GOT3 (cell line): ENCODE data around the gene GPAM.
A peak's percentile ranks its signal among the peaks of the same experiment; 100 is the strongest.
"Not testable (repeated sequence)": the region's sequence is repeated elsewhere in the genome, so short reads cannot be mapped to it uniquely, and the experiment has no call there.

Source experiments
- DNase-seq: peaks from one replicate; lab custom pipeline; 2025; ENCODE audit warnings: mixed read lengths; lab: John Stamatoyannopoulos, UW

The GPAM gene, protein sequence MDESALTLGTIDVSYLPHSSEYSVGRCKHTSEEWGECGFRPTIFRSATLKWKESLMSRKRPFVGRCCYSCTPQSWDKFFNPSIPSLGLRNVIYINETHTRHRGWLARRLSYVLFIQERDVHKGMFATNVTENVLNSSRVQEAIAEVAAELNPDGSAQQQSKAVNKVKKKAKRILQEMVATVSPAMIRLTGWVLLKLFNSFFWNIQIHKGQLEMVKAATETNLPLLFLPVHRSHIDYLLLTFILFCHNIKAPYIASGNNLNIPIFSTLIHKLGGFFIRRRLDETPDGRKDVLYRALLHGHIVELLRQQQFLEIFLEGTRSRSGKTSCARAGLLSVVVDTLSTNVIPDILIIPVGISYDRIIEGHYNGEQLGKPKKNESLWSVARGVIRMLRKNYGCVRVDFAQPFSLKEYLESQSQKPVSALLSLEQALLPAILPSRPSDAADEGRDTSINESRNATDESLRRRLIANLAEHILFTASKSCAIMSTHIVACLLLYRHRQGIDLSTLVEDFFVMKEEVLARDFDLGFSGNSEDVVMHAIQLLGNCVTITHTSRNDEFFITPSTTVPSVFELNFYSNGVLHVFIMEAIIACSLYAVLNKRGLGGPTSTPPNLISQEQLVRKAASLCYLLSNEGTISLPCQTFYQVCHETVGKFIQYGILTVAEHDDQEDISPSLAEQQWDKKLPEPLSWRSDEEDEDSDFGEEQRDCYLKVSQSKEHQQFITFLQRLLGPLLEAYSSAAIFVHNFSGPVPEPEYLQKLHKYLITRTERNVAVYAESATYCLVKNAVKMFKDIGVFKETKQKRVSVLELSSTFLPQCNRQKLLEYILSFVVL

DNA sequence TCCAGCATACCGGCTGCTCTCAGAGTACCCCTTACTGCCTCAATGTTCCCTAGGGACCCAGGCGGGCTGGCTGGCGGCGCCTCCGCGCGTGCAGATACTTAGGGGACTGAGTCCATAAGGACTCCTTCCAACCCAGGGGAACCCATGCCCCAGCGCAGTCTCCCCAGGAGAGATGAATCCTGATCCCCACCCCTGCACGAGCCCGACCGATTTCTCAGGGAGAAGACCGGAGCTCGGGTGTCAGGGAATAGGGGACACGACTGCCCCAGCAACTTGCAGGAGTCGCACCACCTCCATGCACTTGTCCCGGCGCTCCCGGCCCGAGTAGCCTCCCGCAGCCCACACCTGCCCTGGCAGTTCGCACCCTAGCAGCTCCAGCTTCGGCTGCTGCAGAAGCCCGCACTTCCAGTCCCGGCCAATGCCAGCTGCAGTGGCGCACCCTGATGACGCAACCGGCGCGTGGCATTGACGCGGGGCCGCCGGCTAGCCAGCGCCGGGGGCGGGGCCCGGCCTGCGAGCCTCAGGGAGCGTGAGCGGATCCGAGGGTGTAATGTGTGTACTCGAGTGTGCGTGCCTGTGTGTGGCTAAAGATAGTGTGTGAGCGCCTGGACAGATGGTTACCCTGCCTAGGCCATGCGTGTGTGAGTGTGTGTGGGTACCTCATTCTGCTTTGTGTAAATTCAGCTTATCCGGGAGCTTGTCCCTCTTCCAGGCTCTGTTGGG is at the start of gene GPAM:
Gene GPAM (minus strand): TSS at position 437 of the 723 bp plus-strand sequence. CDS start 1,981 bp downstream, outside the sequence.
- peak; percentile 80 for DNase-seq

DNA sequence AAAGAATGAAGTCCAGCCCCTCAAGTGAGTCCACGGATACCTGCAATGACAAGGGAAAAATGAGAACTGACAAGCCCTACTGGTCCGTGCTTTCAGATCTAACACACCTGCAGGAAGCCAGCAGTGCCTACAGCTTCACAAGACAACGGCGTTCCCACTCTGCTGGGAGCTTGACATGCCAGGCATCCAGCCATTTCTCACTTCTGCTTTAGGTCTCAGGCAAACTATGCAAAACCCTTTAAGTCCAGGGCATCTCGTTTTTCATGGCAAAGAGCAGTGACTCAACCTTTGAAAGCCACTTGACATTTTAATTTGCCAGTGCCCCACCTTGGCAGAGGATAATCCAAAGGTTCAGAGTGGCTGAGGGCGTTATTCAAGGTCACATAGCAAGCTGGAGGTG is 49.1 kb upstream of the GPAM start:
- no peak for DNase-seq

DNA sequence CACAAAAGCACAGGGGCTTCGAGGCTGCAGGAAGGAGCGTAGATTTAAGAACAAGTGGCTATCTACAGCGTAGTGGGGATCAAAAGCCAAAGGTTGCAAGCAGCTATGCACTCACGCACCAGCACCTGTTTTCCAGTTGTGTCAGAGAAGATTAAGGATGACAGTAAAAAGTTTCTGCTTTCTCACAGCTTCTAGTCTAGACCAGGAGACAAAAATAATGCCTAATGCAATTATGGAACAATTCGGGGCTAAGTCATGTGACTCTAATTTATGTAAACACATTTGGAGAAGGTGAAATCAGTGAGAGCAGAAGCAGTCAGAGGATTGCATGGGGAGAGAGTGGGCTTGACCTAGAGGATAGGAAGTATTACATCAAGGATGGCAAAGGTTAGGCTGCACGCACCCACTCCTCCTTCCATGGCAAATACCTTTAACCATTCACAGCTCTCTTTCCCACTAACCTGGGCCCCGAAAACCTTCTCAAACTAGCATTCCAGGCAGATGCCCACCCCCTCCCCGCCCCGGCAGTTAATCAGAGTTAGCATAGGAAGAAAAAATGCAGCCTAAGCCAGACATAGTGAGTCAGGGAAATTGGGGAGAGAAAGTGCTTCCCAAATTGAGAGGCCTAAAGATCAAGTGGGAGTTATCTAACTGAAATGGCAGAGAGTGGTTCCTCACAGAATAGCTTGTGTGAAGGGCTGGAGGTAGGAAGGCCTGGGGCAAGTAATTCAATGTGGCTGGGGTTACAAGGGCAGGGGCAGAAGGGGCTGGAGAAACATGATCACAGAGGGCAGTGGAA is 48.2 kb upstream of the GPAM start:
- DNase-seq = no peak

DNA sequence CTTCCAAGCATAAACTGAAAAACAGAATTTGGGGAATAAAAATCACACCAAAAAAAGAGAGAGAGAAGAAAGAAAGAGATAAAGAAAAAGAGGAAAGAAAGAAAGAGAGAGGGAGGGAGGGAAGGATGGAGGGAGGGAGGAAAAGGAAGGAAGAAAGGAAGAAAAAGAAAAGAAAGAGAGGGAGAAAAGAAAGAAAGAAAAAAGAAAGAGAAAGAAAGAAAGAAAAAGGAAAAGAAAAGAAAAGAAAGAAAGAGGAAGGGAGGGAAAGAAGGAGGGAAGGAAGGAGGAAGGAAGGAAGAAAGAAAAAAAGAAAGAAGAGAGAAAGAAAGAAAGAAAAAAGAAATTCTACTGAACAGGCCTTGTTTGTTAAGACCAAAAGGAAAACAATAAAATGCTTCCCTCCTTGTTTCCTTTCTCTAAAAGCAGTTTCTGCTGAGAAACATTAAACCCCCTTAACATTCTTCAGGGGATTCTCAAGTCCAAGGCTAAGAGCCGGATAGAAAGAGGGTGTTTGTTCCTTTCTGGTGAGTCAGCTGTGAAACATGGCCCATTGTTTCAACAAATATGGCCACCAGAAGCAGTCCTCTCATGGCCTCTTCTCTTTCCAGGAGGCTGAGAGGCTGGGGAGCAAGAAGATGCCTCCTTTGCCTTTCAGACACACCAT is 46.9 kb upstream of the GPAM start:
- DNase-seq = no peak

DNA sequence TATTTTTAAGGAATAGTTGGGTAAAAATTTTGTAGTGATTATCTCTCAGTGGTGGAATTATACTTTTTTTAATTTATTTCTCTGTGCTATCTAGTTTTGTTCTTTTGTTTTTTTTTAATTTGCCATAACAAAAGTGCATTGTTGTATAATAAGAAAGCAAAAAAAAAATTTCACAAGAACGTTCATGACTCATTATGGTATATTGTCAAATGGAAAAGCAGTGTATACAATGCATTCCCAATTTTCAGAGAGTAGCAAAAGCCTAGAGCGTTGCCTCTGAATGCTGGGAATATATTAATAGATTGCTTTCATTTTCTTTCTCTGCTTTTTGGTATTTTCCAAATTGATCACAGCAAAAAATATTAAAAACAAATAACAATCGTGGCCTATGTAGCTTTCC is 46.3 kb upstream of the GPAM start:
- DNase-seq = no peak

DNA sequence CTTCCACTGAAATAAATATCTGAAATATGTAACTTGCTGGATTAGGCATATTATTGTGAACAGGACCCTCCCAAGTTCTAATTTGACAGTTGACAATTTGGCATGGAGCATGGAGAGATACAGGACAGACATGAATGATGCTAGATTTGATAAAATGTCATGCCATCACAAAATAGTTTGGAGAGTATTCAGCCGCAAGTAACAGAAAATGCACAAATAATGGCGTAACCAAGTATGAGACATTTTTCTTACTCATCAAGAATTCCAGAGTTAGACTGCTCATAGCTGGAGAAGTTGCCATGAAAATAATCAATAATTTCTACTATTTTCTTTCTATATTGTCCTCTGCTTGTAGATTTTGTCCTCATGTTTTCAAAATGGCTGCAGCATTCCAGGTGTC is 45.5 kb upstream of the GPAM start:
- no peak for DNase-seq

DNA sequence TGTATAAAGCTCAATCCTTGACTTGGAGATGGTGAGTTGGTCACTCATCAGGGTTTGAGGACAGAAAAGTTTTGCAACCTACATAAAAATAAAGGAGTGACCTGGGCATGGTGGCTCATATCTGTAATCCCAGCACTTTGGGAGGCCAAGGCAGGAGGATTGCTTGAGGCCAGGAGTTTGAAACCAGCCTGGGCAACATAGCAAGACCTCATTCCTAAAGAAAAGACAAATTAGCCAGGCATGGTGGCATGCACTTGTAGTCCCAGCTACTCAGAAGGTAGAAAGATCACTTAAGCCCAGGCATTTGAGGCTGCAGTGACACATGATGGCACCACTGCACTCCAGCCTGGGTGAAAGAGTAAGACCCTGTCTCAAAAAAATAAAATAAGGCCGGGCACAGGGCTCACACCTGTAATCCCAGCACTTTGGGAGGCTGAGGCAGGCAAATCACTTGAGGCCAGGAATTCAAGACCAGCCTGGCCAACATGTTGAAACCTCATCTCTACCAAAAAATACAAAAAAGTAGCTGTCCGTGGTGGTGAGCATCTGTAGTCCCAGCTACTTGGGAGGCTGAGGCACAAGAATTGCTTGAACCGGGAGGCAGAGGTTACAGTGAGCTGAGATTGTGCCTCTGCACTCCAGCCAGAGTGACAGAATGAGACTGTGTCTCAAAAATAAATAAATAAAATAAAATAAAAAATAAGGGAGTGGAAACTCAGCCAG is 45.0 kb upstream of the GPAM start:
- DNase-seq = not testable (repeated sequence)

DNA sequence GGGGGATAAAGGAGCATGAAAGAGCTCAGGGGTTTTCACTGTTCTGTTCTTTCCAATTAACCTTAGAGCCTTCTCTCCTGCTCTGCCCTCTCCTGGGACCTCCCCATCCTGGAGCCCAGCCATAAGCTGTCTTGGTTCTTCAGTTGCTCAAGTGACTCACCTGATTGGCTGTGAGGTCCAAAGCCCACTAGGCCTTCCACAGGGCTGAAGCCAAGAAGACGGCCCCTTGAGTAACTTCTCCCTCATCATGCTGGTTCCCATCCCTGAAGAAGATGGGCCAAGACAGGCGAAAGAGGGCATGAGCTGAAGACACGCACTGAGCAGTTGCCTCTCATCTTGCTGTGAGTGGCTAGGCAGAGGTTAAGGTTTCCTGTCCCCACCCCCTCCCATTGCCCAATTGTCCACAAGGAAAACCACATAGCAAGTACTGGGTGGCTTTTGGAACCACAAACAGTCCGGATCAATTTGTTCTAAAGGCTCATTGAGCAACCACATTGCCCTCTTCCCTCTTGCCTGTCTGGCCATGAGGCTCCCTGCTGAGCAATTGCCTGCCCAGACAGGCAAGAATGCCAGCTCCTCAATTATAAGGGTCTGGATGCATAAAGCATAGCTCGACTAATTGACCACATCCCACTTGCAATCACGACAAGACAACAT is 43.9 kb upstream of the GPAM start:
- peak; percentile 40 for DNase-seq

DNA sequence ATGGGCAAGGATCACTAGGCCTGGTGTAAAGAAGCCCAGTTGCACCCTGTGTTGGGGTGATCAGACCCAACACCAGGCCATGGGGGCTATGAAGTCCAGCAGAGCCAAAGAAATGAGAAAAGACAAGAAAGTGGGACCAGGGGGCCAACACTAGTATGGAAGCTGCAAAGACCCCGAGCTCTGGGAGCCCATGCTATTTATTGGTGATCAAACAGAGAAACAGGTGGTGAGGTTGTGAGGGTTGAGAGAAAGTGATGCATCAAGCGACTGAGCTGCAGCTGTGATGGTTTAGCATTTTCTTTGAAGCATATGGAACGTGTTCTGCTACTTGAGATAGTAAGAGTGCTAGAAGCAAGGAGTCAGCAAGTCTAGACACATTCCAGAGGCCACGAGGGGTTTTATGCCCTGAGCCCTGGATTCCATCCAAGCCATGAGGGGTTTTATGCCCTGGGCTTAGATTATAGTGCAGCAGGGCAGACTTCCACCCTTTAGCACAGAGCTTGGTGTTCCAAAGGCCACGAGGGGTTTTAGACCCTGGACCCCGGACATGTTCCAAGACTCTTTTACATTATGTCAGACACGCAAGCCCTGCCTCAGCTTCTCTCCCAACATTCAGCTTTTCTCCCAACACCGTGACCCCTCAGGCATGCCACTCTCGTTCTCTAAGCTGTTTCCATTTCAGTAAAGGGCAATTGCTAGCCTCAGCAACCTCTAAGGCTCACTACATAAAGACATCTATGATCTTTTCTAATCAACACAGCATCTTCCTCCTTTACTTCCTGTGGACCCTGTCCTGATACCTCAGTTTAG is 43.1 kb upstream of the GPAM start:
- DNase-seq = no peak

DNA sequence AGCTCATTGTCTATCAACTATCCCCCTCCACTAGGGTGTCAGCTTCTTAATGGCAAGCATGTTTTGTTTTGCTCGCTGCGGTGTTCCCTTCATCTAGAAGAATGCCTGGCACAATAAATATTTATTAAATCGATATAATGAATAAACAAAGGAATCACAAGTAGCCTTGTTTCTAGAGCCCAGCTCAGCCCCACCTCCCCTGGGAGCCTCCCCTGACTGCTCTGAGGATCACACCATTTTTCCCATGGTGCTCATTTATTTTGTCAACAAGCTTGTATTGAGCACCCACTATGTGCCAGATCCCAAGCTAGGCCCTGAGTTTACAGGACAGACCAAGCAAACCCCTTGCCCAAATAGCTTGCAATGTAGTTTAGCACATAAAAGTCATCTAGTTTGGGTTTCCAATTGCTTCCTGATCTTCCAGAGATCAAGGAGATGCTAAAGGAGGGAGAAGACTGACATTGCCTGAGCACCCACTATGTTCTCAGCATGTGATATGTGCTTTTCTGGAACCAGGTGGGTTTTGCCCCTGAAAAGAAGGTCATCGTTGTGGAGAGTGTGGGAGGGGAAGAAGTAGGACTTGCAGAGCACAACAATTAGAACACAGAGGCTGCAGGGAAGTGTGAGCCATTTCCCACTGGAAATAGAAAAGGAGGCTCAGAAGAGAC is 42.3 kb upstream of the GPAM start:
- DNase-seq = no peak

DNA sequence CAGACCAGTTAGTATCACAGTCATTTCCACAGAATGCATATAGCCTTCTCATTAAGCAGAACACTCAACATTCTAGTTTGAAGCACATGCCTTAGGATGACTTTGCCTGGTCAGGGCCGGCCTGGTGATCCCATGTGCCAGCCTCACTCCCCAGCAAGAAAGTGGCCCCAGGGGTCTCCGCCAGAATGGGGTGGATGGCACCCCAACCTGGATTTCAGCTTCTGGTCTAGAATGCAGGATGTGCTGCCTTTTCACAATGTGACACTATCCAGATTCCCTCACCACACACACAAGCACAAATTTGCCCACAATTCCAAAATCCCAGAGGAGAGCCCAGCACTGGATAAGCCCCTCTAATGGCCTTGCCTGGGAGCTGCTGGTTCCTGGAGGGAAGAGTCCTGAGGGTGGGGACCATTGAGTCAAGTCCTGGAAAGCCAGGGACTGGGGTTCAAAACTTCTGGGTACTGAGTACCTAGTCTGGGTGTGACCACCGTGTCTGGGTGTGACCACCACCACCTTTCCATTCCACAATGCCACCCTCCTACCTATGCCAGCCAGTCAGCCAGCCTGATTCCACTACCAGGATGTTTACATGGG is 41.5 kb upstream of the GPAM start:
- no peak for DNase-seq

DNA sequence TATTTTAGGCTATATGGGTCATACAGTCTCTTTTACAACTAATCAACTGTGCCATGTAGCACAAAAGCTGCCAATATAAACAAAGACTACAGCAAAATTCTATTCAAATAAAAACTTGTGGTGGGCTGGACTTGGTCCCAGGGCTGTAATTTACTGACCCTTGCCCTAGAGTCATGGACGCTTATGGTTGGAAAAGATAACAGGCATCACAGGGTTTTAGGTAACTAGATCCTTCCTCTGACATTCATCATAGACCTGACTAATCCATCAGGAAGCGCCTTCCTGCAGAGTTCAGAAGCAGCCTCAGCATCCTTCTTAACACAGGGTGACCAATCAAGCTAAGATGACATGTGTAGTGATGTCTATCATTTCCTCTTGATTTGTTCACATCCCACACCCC is 40.2 kb upstream of the GPAM start:
- DNase-seq = no peak

DNA sequence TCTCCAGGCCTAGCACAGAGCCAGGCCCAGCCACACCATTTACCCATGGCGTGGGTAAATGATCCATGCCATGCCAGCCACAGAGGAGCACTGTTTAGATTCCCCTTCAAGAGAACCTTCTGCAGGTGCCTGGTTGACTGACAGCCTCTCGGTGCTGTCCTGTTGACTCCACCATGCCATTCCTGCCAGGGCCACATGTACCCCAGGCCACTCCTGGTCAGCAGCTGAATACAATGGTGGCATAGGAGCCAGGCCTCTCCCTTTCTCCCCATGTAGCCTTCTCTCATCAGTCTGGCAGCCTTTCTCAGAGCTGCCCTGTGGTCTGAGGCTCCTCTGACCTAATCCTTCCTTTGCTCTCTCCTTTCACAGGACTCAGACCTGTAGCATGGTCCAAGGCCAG is 39.2 kb upstream of the GPAM start:
- DNase-seq = no peak

DNA sequence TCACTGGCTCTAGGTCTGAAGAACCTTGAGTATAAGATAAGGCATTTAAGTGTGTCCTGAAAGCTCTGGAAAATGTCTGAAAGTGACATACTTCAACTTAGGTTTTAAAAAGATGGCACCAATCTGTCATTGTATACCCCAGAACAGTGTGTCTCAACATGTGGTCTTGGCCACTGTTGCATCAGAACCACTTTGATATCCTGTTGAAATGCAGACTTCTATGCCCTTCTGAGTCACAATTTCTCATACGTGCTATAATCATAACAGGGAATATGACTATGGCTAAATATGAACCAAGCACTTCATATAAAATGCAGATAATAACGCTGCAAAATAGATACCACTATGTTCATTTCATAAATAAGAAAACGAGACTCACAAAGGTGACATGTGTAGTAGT is 38.0 kb upstream of the GPAM start:
- DNase-seq = no peak

DNA sequence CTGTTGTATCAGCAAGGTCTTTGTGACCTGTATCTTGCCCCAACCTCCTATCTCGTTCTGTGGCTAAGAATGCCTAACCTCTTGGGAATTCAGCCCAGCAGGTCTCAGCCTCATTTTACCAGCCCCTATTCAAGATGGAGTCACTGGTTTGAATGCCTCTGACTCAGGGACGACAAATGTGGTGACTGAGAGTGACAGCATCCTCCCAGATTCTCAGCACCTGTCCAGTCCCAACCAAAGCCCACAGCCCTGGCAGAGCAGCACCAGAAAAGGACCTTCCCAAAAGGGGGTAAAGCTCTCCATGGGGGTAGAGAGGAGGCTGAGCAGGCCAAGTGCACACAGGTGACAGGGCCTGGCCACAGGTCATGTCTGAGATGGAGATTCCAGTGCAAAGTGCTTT is 35.4 kb upstream of the GPAM start:
- DNase-seq = no peak

DNA sequence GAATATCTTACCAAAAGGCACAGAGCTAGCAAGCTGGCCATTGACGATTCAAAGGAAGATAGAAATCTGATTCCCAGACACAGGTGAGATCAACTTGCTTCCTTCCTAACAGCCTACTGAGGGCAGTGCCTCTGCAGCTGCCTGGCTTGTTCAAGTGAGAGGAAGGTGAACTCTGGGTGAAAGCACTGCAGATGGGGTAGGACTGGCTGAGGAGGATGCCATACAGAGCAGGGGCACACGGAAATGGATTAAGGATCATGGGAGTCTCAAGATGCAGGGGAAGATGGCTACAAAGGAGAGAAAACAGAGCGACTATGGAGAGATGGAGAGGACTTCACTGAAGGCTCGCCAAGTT is 34.4 kb upstream of the GPAM start:
- no peak for DNase-seq

DNA sequence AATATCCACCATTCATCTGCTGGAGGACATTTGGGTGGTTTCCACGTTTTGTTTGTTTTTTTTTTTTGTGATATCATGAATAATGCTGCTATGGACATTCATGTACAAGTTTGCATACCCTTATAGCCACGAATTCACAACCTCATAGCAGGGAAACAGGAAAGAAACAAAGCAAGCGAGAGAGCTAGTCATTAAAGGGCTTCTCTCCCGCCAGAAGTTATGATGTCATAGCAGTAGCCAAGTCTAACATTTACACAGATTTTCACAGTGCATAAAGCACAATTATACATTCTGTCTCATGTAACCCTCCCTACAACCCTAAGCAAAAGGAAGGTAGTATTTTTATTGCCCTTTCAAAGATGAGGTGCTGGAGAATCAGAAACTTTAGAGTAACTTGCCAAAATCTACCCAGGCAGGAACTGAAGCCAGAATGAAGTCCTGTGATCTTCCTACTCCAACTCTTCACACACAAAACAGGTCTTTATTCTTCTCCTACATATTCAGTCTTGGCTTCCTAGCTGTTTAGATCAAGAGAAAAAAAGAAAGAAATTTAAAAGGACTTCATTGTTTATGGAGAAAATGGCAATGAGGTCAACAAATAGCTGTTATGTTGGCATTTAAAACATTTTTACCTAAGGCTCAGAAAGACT is 33.9 kb upstream of the GPAM start:
- no peak for DNase-seq

DNA sequence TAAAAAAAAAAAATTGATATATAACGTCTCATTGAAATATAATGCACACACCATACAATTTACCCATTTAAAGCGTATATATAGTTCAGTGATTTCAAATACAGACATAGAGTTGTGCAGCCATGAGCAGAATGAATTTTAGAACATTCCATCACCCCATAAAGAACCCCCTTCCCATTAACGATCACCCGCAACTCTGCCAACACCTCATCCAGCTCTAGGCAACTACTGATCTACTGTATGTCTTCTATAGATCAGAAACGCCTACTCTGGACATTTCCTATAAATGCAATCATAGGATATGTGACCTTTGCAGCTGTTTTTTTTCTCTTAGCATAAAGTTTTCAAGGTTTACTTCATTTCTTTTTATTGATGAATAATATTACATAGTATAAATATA is 33.4 kb upstream of the GPAM start:
- DNase-seq = no peak
